K562 (cell line): ENCODE data around the gene CBX3. TPM values are rescaled to one million over a fixed set of nuclear protein-coding genes. Genes with fewer than 3 reads are reported as not detected.
A peak's percentile ranks its signal among the peaks of the same experiment; 100 is the strongest.

Source experiments
- ATAC-seq: fragments of 200-7000 bp; cut with Tn5 transposase; 3 replicates; pipeline ENCODE4 v1.9.1; 2020; ENCODE audit warnings: moderate library complexity
- BruUV-seq: library from RNA; stranded (reverse); fragments of 400-500 nt; replicated peaks from 2 replicates; lab custom pipeline; 2021; lab: Mats Ljungman, UMichigan
- CTCF ChIA-PET: fragments of 300-600 bp; formaldehyde crosslinking; extraction: SDS; loops from one replicate; lab custom pipeline; 2021; ENCODE audit warnings: low intra/inter-chr PET ratio; lab: Yijun Ruan, JAX
- POLR2A ChIA-PET: fragments of 300-600, 350-650 bp; sonication (Branson Sonifier 250); formaldehyde crosslinking; extraction: SDS; loops from one replicate; lab custom pipeline; 2021; ENCODE audit warnings: antibody characterized with exemption, inconsistent platforms; lab: Yijun Ruan, JAX
- DNase-seq, 4 experiments: peaks; one replicate each; pipeline versions ENCODE4 v3.0.0 to v3.0.0-alpha.2; 2011 to 2018; ENCODE audit warnings: low spot score in 3 of 4, mixed read lengths in 3 of 4; ENCODE audit errors: extremely low read depth in 1 of 4
- FAIRE-seq: peaks from 2 replicates; lab custom pipeline; 2011; peaks lifted over from hg19 to GRCh38; lab: Jason Lieb, UNC
- H2AFZ ChIP-seq: 2 replicates; pipeline ENCODE4 v1.6.0; 2011; ENCODE audit warnings: low read depth, low read length, control low read depth, inconsistent platforms
- H3K27ac ChIP-seq: fragments of 200-600 bp; 3 replicates; pipeline ENCODE4 v1.8.0; 2011; ENCODE audit warnings: low read depth, mild to moderate bottlenecking, control low read depth, inconsistent platforms, low read length, moderate library complexity, mixed read lengths; ENCODE audit errors: extremely low read depth
- H3K27me3 ChIP-seq, 2 experiments: fragments of 300-600 bp in 1 of 2; 2 replicates in 1 of 2; 3 replicates in 1 of 2; pipeline versions ENCODE4 v1.6.0 to v1.8.0; 2011; ENCODE audit warnings: inconsistent platforms in 2 of 2, low read length in 2 of 2, mild to moderate bottlenecking in 1 of 2, mixed read lengths in 1 of 2, moderate library complexity in 1 of 2; ENCODE audit not compliant: control insufficient read depth in 2 of 2, insufficient read depth in 2 of 2
- H3K36me3 ChIP-seq: fragments of 300-600 bp; 3 replicates; pipeline ENCODE4 v1.8.0; 2011; ENCODE audit warnings: mild to moderate bottlenecking, low read length, inconsistent platforms; ENCODE audit not compliant: control insufficient read depth, insufficient read depth
- H3K4me1 ChIP-seq, 2 experiments: fragments of 200-600 bp in 1 of 2; replicated peaks in 1 of 2; 2 replicates in 1 of 2; 3 replicates in 1 of 2; pipeline versions ENCODE4 v1.5.1 to v1.8.0; 2011; ENCODE audit warnings: inconsistent platforms in 2 of 2, low read length in 2 of 2, mild to moderate bottlenecking in 1 of 2, mixed read lengths in 1 of 2, moderate library complexity in 1 of 2; ENCODE audit not compliant: control insufficient read depth in 2 of 2, insufficient read depth in 2 of 2
- H3K4me2 ChIP-seq: 2 replicates; pipeline ENCODE4 v1.6.1; 2011; ENCODE audit warnings: low read length, control low read depth, inconsistent platforms, mixed read lengths; ENCODE audit not compliant: insufficient read depth
- H3K4me3 ChIP-seq: fragments of 200-600 bp; sonication (generic), shearing (Covaris generic); 2 replicates; pipeline ENCODE4 v1.5.1; 2016; ENCODE audit warnings: control low read depth, inconsistent platforms
- H3K79me2 ChIP-seq: fragments of 200-600 bp; 3 replicates; pipeline ENCODE4 v1.8.0; 2011; ENCODE audit warnings: low read length, inconsistent platforms; ENCODE audit not compliant: control insufficient read depth, insufficient read depth
- H3K9ac ChIP-seq, 2 experiments: 2 replicates each; pipeline versions ENCODE4 v1.6.0 to v1.6.1; 2011; ENCODE audit warnings: low read depth in 2 of 2, low read length in 2 of 2, control low read depth in 1 of 2, inconsistent platforms in 1 of 2, mild to moderate bottlenecking in 1 of 2, mixed read lengths in 1 of 2; ENCODE audit not compliant: insufficient read depth in 1 of 2
- H3K9me1 ChIP-seq: one replicate; pipeline ENCODE4 v1.6.0; 2011; ENCODE audit warnings: inconsistent platforms, mild to moderate bottlenecking, low read length, moderate library complexity; ENCODE audit not compliant: control insufficient read depth, insufficient read depth
- H3K9me3 ChIP-seq: replicated peaks from 2 replicates; pipeline ENCODE4 v1.5.1; 2011; ENCODE audit warnings: low read depth, low read length, inconsistent platforms; ENCODE audit not compliant: control insufficient read depth, insufficient read depth
- H4K20me1 ChIP-seq: replicated peaks from 2 replicates; pipeline ENCODE4 v1.6.1; 2011; ENCODE audit warnings: low read length, inconsistent platforms, mixed read lengths; ENCODE audit not compliant: control insufficient read depth, insufficient read depth
- JUN ChIP-seq, 2 experiments: sonication (generic) in 1 of 2; formaldehyde crosslinking in 1 of 2; IDR thresholded peaks; 2 replicates each; pipeline versions ENCODE4 v1.6.1 to v1.8.0; 2012 to 2022; ENCODE audit warnings: borderline replicate concordance in 2 of 2, mild to moderate bottlenecking in 2 of 2, improper control_type of control experiment in 1 of 2, low read depth in 1 of 2, low read length in 1 of 2, missing genetic modification reagents in 1 of 2
- KDM1A ChIP-seq, 2 experiments: fragments of 450-650 bp; IDR thresholded peaks; 2 replicates each; pipeline ENCODE4 v1.6.1; 2016; ENCODE audit warnings: mild to moderate bottlenecking in 2 of 2
- MEF2D ChIP-seq: conservative IDR thresholded peaks from 2 replicates; pipeline ENCODE4 v1.6.1; 2016; ENCODE audit warnings: low read depth, missing genetic modification characterization, missing compliant biosample characterization
- NFE2 ChIP-seq: IDR thresholded peaks from 2 replicates; pipeline ENCODE4 v1.6.1; 2014; ENCODE audit warnings: antibody characterized with exemption, low read depth
- PTTG1 ChIP-seq: fragments of 450-650 bp; IDR thresholded peaks from 2 replicates; pipeline ENCODE4 v1.6.1; 2016; ENCODE audit warnings: low read depth, mild to moderate bottlenecking, missing genetic modification characterization, missing compliant biosample characterization
- RBM34 ChIP-seq: fragments of 200-400 bp; formaldehyde crosslinking; IDR thresholded peaks from 2 replicates; pipeline ENCODE4 v1.6.1; 2018; ENCODE audit warnings: low read length, borderline replicate concordance; ENCODE audit not compliant: insufficient read depth
- RHOXF2B ChIP-seq: fragments of 250-450 bp; sonication (Bioruptor Pico); conservative IDR thresholded peaks from 2 replicates; pipeline ENCODE4 v1.5.1; 2021
- SAP30 ChIP-seq: fragments of 200-600 bp; sonication (generic); IDR thresholded peaks from 2 replicates; pipeline ENCODE4 v1.6.1; 2012; ENCODE audit warnings: borderline replicate concordance, low read depth, mild to moderate bottlenecking, moderate library complexity, low read length, control low read depth, inconsistent platforms; ENCODE audit not compliant: insufficient read depth, poor library complexity, severe bottlenecking
- SMARCA5 ChIP-seq: fragments of 450-650 bp; IDR thresholded peaks from 2 replicates; pipeline ENCODE4 v1.6.1; 2016
- ZNF146 ChIP-seq: IDR thresholded peaks from one replicate; pipeline ENCODE4 v1.6.1; 2018; ENCODE audit warnings: missing compliant biosample characterization; ENCODE audit not compliant: unreplicated experiment
- ZNF766 ChIP-seq: fragments of 200-800 bp; sonication (Bioruptor generic); conservative IDR thresholded peaks from 2 replicates; pipeline ENCODE4 v1.6.1; 2016; ENCODE audit warnings: missing genetic modification characterization, missing compliant biosample characterization
- WGBS: fragments of 100-300 bp; shearing (Covaris generic); methylation state at CpG from one replicate; pipeline ENCODE4 v1.1.6; 2016; ENCODE audit warnings: low coverage, mixed read lengths; ENCODE audit not compliant: insufficient coverage; ENCODE audit errors: missing lambda C conversion rate; 5-methylcytosine and 5-hydroxymethylcytosine counted together
- in situ Hi-C: fragments of 300-500 bp; cut with MboI; formaldehyde crosslinking; loops from 4 replicates; pipeline ENCODE4 v1.15.0; 2018; ENCODE audit warnings: inconsistent platforms, mixed read lengths
- intact Hi-C: fragments of 100-400 bp; cut with micrococcal nuclease; formaldehyde crosslinking; loops from 2 replicates; pipeline ENCODE4 v1.14.2; 2022
- polyA plus RNA-seq, 8 experiments: library from polyadenylated mRNA; depleted of rRNA in 4 of 8; stranded (reverse) in 5 of 8; unstranded in 3 of 8; fragments of >200 nt; fragmentation: Nextera tagmentation in 2 of 8; fragmentation: Illumina TruSeq in 1 of 8; extraction: Ambion mirVana in 2 of 8; extraction: Trizol in 1 of 8; gene quantifications; 2 replicates each; pipeline versions ENCODE4 v1.2.1 to v1.2.3, GENCODE V29; 2011 to 2014; ENCODE audit warnings: inconsistent platforms in 1 of 8, missing spikeins in 1 of 8
- total RNA-seq, 7 experiments: library from RNA; depleted of rRNA in 6 of 7; stranded (reverse); fragments of >200 nt in 6 of 7; fragmentation: Illumina TruSeq in 2 of 7; extraction: Trizol in 2 of 7; gene quantifications; 2 replicates each; pipeline versions ENCODE4 v1.2.1 to v1.2.3, GENCODE V29; 2011 to 2021; ENCODE audit warnings: low replicate concordance in 1 of 7
- TF ChIP-seq, protein P1 (sequence below): sonication (generic); IDR thresholded peaks from 2 replicates; pipeline ENCODE4 v1.6.1; 2016
- TF ChIP-seq, protein P2 (sequence below): fragments of 250-450 bp; sonication (Bioruptor Pico); IDR thresholded peaks from 2 replicates; pipeline ENCODE4 v1.8.0; 2021; ENCODE audit warnings: moderate library complexity, mild to moderate bottlenecking, inconsistent platforms
- TF ChIP-seq, protein P3 (sequence below): sonication (generic); formaldehyde crosslinking; IDR thresholded peaks from 2 replicates; pipeline ENCODE4 v1.8.0; 2022; ENCODE audit warnings: mild to moderate bottlenecking, missing genetic modification reagents

The CBX3 gene
- total and polyA plus RNA-seq, 9 of the 15 experiments (the other 6 are each of a cell fraction or from before 2014, with no cell fraction given), result 198 to 413 (median 328) TPM

DNA sequence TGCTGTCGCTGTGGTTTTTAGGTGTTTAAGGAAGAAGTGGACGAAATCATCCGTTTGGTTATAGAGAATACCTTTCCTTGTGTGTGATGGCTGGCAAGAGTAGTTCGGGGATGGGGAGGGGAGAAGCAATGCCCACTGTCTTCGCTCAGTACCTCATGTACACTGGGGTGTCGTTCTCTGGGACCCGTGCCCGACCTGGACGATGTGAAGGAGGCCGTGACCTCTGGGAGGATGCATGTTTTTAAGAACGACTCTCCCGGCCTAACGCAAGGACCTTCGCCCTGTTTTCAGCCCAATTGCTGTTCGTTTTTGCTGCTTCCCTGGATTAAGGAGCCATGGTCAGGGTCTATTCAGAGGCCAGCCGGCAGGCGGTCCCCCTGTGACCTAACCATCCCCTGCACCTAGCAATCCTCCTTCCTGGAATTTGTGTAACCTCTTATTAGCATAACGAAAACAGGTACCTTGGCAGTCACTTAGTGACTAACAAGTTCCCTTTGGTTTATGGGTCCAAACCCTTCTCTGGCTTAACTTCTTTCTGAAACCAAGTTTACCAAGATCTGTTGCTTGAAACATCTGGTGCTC is 48.2 kb upstream of the CBX3 start:
- H3K4me2 ChIP-seq, result peak overlapping the region; percentile 91
- H2AFZ ChIP-seq, result peak overlapping the region; percentile 64
- no peaks in the 10 kb centered on the region for H3K9me1 ChIP-seq
- DNase-seq (peak in 1 of 4 experiments; percentile 24), ATAC-seq (no peak; the same call in none of the 3 replicates), FAIRE-seq (no peak)
- WGBS, result 13% methylated on average over 18 of the region's 18 CpGs
- intact Hi-C loops (loop anchor here (2.0 kb wide), 1 partner anchor 33 kb away; no protein-coding TSS in a partner anchor), in situ Hi-C loops (no loop called here)
- peak overlapping the region; percentile 51 to 87; a peak in 3 of 4 replicates for H3K9ac ChIP-seq
- CTCF ChIA-PET, result no interaction called here
- peak overlapping the region; percentile 29; the same call in 1 of the 3 replicates for H3K27ac ChIP-seq
- H3K4me3 ChIP-seq, result peak overlapping the region; percentile 75
- POLR2A ChIA-PET, result interaction anchor here (1.0 to 5.7 kb wide), 2 partner anchors 32 to 35 kb away, joined by 4 to 27 read pairs; no protein-coding TSS in a partner anchor
- no peaks in the 10 kb centered on the region for H3K9me3 ChIP-seq
- no peaks in the 10 kb centered on the region; the same call in 2 of the 3 replicates for H3K36me3 ChIP-seq
- H4K20me1 ChIP-seq, result peaks cover 9% of the 10 kb centered on the region; the same call in 1 of the 2 replicates
- peaks cover 29 to 38% of the 10 kb centered on the region in 2 experiments for H3K4me1 ChIP-seq
- no peaks in the 10 kb centered on the region for H3K27me3 ChIP-seq
- BruUV-seq, result TSS peak; percentile 70
- H3K79me2 ChIP-seq, result peaks cover 56% of the 10 kb centered on the region
- TF ChIP-seq ZNF766 (CRISPR knock-in tag) (0 out of 2 replicates have a peak, but pooled peaks have one; percentile 27), KDM1A (IDR thresholded peaks at IDR 0.05) (no peak), SMARCA5 (no peak), PTTG1 (tag) (no peak), MEF2D (tag) (no peak), NFE2 (no peak), JUN (IDR thresholded peaks at IDR 0.05; ENCODE audit: borderline replicate concordance, low read depth, low read length) (no peak), JUN (CRISPR knock-in tag; IDR thresholded peaks at IDR 0.05; ENCODE audit: borderline replicate concordance) (no peak), SAP30 (no peak), RBM34 (no peak), ZNF146 (CRISPR knock-in tag) (no peak), RHOXF2B (no peak)
- TF ChIP-seq, protein P1, sequence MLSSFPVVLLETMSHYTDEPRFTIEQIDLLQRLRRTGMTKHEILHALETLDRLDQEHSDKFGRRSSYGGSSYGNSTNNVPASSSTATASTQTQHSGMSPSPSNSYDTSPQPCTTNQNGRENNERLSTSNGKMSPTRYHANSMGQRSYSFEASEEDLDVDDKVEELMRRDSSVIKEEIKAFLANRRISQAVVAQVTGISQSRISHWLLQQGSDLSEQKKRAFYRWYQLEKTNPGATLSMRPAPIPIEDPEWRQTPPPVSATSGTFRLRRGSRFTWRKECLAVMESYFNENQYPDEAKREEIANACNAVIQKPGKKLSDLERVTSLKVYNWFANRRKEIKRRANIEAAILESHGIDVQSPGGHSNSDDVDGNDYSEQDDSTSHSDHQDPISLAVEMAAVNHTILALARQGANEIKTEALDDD, result peak; percentile 50
- TF ChIP-seq, protein P2, sequence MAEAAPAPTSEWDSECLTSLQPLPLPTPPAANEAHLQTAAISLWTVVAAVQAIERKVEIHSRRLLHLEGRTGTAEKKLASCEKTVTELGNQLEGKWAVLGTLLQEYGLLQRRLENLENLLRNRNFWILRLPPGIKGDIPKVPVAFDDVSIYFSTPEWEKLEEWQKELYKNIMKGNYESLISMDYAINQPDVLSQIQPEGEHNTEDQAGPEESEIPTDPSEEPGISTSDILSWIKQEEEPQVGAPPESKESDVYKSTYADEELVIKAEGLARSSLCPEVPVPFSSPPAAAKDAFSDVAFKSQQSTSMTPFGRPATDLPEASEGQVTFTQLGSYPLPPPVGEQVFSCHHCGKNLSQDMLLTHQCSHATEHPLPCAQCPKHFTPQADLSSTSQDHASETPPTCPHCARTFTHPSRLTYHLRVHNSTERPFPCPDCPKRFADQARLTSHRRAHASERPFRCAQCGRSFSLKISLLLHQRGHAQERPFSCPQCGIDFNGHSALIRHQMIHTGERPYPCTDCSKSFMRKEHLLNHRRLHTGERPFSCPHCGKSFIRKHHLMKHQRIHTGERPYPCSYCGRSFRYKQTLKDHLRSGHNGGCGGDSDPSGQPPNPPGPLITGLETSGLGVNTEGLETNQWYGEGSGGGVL (CRISPR knock-in tag), result no peak
- TF ChIP-seq, protein P3, sequence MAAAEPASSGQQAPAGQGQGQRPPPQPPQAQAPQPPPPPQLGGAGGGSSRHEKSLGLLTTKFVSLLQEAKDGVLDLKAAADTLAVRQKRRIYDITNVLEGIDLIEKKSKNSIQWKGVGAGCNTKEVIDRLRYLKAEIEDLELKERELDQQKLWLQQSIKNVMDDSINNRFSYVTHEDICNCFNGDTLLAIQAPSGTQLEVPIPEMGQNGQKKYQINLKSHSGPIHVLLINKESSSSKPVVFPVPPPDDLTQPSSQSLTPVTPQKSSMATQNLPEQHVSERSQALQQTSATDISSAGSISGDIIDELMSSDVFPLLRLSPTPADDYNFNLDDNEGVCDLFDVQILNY (CRISPR knock-in tag), result no peak
